IMR-90 (cell line): Measurements from ENCODE around the gene TTC21A. TPM values are rescaled to one million over a fixed set of nuclear protein-coding genes. Genes with fewer than 3 reads are reported as not detected.
A peak's percentile ranks its signal among the peaks of the same experiment; 100 is the strongest.

Experiments
- ATAC-seq: fragments of 200-7000 bp; cut with Tn5 transposase; 2 replicates; pipeline ENCODE4 v1.9.1; 2020; ENCODE audit warnings: low read depth, mild to moderate bottlenecking, moderate library complexity
- BruUV-seq: library from RNA; stranded (reverse); fragments of 400-500 nt; replicated peaks from 2 replicates; lab custom pipeline; 2021; lab: Mats Ljungman, UMichigan
- CTCF ChIA-PET: fragments of 300-600 bp; formaldehyde crosslinking; extraction: SDS; loops from one replicate; lab custom pipeline; 2021; ENCODE audit warnings: antibody characterized with exemption; lab: Yijun Ruan, JAX
- POLR2A ChIA-PET: fragments of 300-600 bp; sonication (Branson Sonifier 250); formaldehyde crosslinking; loops from one replicate; lab custom pipeline; 2022; ENCODE audit warnings: antibody characterized with exemption; ENCODE audit not compliant: unreplicated experiment; lab: Charles Lee
- DNase-seq: peaks from one replicate; pipeline ENCODE4 v3.0.0; 2013
- H2AFZ ChIP-seq: replicated peaks from 2 replicates; pipeline ENCODE3; 2013; ENCODE audit warnings: low read length, mild to moderate bottlenecking; ENCODE audit not compliant: poor library complexity
- H2AK5ac ChIP-seq: 2 replicates; pipeline ENCODE4 v1.6.1; 2013; ENCODE audit warnings: low read depth, low read length, inconsistent platforms
- H2AK9ac ChIP-seq: replicated peaks from 2 replicates; pipeline ENCODE3; 2013; ENCODE audit warnings: mild to moderate bottlenecking, low read depth, low read length, moderate library complexity; ENCODE audit not compliant: poor library complexity
- H2BK120ac ChIP-seq: 2 replicates; pipeline ENCODE4 v1.6.1; 2013; ENCODE audit warnings: low read depth, low read length, inconsistent platforms
- H2BK15ac ChIP-seq: 3 replicates; pipeline ENCODE4 v1.6.1; 2013; ENCODE audit warnings: low read depth, low read length, inconsistent platforms
- H2BK20ac ChIP-seq: 2 replicates; pipeline ENCODE4 v1.6.1; 2013; ENCODE audit warnings: low read depth, mild to moderate bottlenecking, inconsistent platforms, low read length, moderate library complexity
- H2BK5ac ChIP-seq: 2 replicates; pipeline ENCODE4 v1.6.1; 2013; ENCODE audit warnings: mild to moderate bottlenecking, low read depth, low read length, inconsistent platforms; ENCODE audit not compliant: poor library complexity, severe bottlenecking
- H3K14ac ChIP-seq: replicated peaks from 2 replicates; pipeline ENCODE4 v1.6.1; 2013; ENCODE audit warnings: low read depth, low read length, inconsistent platforms
- H3K18ac ChIP-seq: 2 replicates; pipeline ENCODE4 v1.6.1; 2013; ENCODE audit warnings: low read depth, low read length, control low read depth
- H3K23ac ChIP-seq: 2 replicates; pipeline ENCODE4 v1.6.1; 2013; ENCODE audit warnings: low read depth, low read length, inconsistent platforms
- H3K27ac ChIP-seq: 2 replicates; pipeline ENCODE4 v1.5.1; 2013; ENCODE audit warnings: mild to moderate bottlenecking, control low read depth, low read length; ENCODE audit not compliant: insufficient read depth
- H3K27me3 ChIP-seq: 2 replicates; pipeline ENCODE4 v1.6.1; 2013; ENCODE audit warnings: low read length; ENCODE audit not compliant: control insufficient read depth, insufficient read depth
- H3K36me3 ChIP-seq: 2 replicates; pipeline ENCODE4 v1.6.1; 2013; ENCODE audit warnings: low read length, mixed read lengths; ENCODE audit not compliant: control insufficient read depth, insufficient read depth
- H3K4ac ChIP-seq: 2 replicates; pipeline ENCODE4 v1.6.1; 2013; ENCODE audit warnings: low read depth, low read length, inconsistent platforms
- H3K4me1 ChIP-seq: 2 replicates; pipeline ENCODE4 v1.6.1; 2013; ENCODE audit warnings: low read length, mixed read lengths; ENCODE audit not compliant: control insufficient read depth, insufficient read depth
- H3K4me2 ChIP-seq: 2 replicates; pipeline ENCODE4 v1.6.1; 2013; ENCODE audit warnings: low read depth, mild to moderate bottlenecking, control low read depth, low read length, moderate library complexity
- H3K4me3 ChIP-seq: 2 replicates; pipeline ENCODE4 v1.5.1; 2013; ENCODE audit warnings: low read depth, mild to moderate bottlenecking, control low read depth, low read length, moderate library complexity; ENCODE audit not compliant: insufficient read depth
- H3K56ac ChIP-seq: 2 replicates; pipeline ENCODE4 v1.6.1; 2013; ENCODE audit warnings: low read length, inconsistent platforms; ENCODE audit not compliant: insufficient read depth; ENCODE audit errors: extremely low read depth
- H3K79me1 ChIP-seq, 2 experiments: 2 replicates each; pipeline ENCODE4 v1.6.1; 2013; ENCODE audit warnings: low read length in 2 of 2, inconsistent platforms in 1 of 2, low read depth in 1 of 2
- H3K9ac ChIP-seq: 2 replicates; pipeline ENCODE4 v1.6.1; 2013; ENCODE audit warnings: low read depth, low read length, control low read depth
- H3K9me1 ChIP-seq: 2 replicates; pipeline ENCODE4 v1.6.1; 2013; ENCODE audit warnings: low read length, inconsistent platforms; ENCODE audit not compliant: insufficient read depth
- H3K9me3 ChIP-seq: 2 replicates; pipeline ENCODE4 v1.6.1; 2013; ENCODE audit warnings: low read length; ENCODE audit not compliant: control insufficient read depth, insufficient read depth
- H4K20me1 ChIP-seq: 2 replicates; pipeline ENCODE4 v1.6.1; 2013; ENCODE audit warnings: low read length, inconsistent platforms; ENCODE audit not compliant: insufficient read depth
- H4K5ac ChIP-seq: 2 replicates; pipeline ENCODE4 v1.6.1; 2013; ENCODE audit warnings: mild to moderate bottlenecking, low read depth, low read length, control low read depth
- H4K8ac ChIP-seq, 2 experiments: 2 replicates each; pipeline ENCODE4 v1.6.1; 2013; ENCODE audit warnings: low read depth in 2 of 2, low read length in 2 of 2, control low read depth in 1 of 2, inconsistent platforms in 1 of 2
- H4K91ac ChIP-seq: 2 replicates; pipeline ENCODE4 v1.6.1; 2013; ENCODE audit warnings: low read depth, low read length, inconsistent platforms; ENCODE audit not compliant: insufficient read depth
- CTCF ChIP-seq: conservative IDR thresholded peaks from 2 replicates; pipeline ENCODE4 v1.5.1; 2012; ENCODE audit warnings: mild to moderate bottlenecking, low read depth, low read length, improper control_type of control experiment
- MXI1 ChIP-seq: IDR thresholded peaks from 2 replicates; pipeline ENCODE4 v1.6.1; 2012; ENCODE audit warnings: low read depth, mild to moderate bottlenecking, low read length, moderate library complexity, borderline replicate concordance
- SMC3 ChIP-seq: fragments of 150-350 bp; IDR thresholded peaks from 2 replicates; pipeline ENCODE4 v1.6.1; 2016; ENCODE audit warnings: low read depth, mild to moderate bottlenecking, antibody characterized with exemption, low read length, moderate library complexity
- WGBS, 2 experiments: methylation state at CpG; one replicate each; pipeline versions ENCODE4 v1.1.5 to v1.1.7; 2013; ENCODE audit warnings: missing lambda C conversion rate in 2 of 2; ENCODE audit not compliant: insufficient read length in 1 of 2; ENCODE audit errors: extremely low coverage in 2 of 2; 5-methylcytosine and 5-hydroxymethylcytosine counted together
- dilution Hi-C: fragments of 300-500 bp; cut with HindIII; formaldehyde crosslinking; loops from one replicate; pipeline ENCODE4 v1.14.3; 2018; ENCODE audit warnings: low sequenced_read_pairs; ENCODE audit not compliant: unreplicated experiment
- in situ Hi-C: fragments of 300-500 bp; cut with MboI; formaldehyde crosslinking; loops from 3 replicates; pipeline ENCODE4 v1.14.3; 2019; ENCODE audit warnings: low sequenced_read_pairs, inconsistent platforms, mixed read lengths
- intact Hi-C: fragments of 100-400 bp; cut with micrococcal nuclease; formaldehyde crosslinking; loops from 2 replicates; pipeline ENCODE4 v1.10.0; 2022
- polyA plus RNA-seq, 3 experiments: library from polyadenylated mRNA; depleted of rRNA; stranded (reverse); fragments of >200 nt; gene quantifications; 2 replicates each; pipeline ENCODE4 v1.2.3, GENCODE V29; 2012; ENCODE audit warnings: low replicate concordance in 1 of 3
- total RNA-seq: library from RNA; depleted of rRNA; stranded (reverse); fragments of >200 nt; gene quantifications from 2 replicates; pipeline ENCODE4 v1.2.3, GENCODE V29; 2012

Gene TTC21A
- total and polyA plus RNA-seq, 2 of the 4 experiments (the other 2 are of a cell fraction): 0.90 to 1.8 TPM

GRCh38 chr3:39106851-39107387 is 561 bp upstream of the TTC21A start:
- Histone ChIP-seq H2BK120ac (no peak overlapping the region; the same call in none of the 2 replicates), H2AK5ac (no peak overlapping the region), H2BK15ac (no peak overlapping the region), H3K27me3 (no peaks in the 10 kb centered on the region), H3K56ac (peak overlapping the region; percentile 43), H3K9me1 (peaks cover 8% of the 10 kb centered on the region), H2BK5ac (peak overlapping the region; percentile 74), H3K4ac (peak overlapping the region; percentile 52; the same call in 1 of the 2 replicates), H3K27ac (peak overlapping the region; percentile 81), H4K5ac (no peak overlapping the region), H3K4me2 (peak overlapping the region; percentile 82), H4K8ac (peak overlapping the region in 1 of 2 experiments; percentile 6; a peak in 1 of 4 replicates), H4K20me1 (peaks cover 44% of the 10 kb centered on the region), H2AFZ (peak overlapping the region; percentile 99), H3K36me3 (no peaks in the 10 kb centered on the region), H4K91ac (peak overlapping the region; percentile 6; the same call in 1 of the 2 replicates), H3K4me3 (peak overlapping the region; percentile 67), H3K9me3 (no peaks in the 10 kb centered on the region), H2AK9ac (peak overlapping the region; percentile 87), H3K14ac (peak overlapping the region; percentile 75), H3K79me1 (peaks cover 8 to 49% of the 10 kb centered on the region in 2 experiments; a peak in 3 of 4 replicates), H3K4me1 (peaks cover 4% of the 10 kb centered on the region; the same call in 1 of the 2 replicates), H3K18ac (no peak overlapping the region), H3K23ac (peak overlapping the region; percentile 85), H3K9ac (peak overlapping the region; percentile 84), H2BK20ac (no peak overlapping the region)
- TF ChIP-seq SMC3 (no peak), MXI1 (peak; percentile 55; the same call in 1 of the 2 replicates), CTCF (0 out of 2 replicates have a peak, but pooled peaks have one; percentile 9)
- dilution Hi-C loops (no loop called here), intact Hi-C loops (loop anchor here (1.0 to 5.0 kb wide), 5 partner anchors 44 to 275 kb away; partner anchors contain the start of gene SLC25A38), in situ Hi-C loops (no loop called here)
- CTCF ChIA-PET: interaction anchor here (1.0 to 1.4 kb wide), 3 partner anchors 15 to 181 kb away, joined by 3 to 10 read pairs (median 4); no protein-coding TSS in a partner anchor
- POLR2A ChIA-PET: interaction anchor here (0.5 kb wide), 1 partner anchor 212 kb away, joined by 10 read pairs; no protein-coding TSS in a partner anchor
- WGBS, 2 experiments: 0% methylated on average over 43 of the region's 55 CpGs; no CpG with 5 or more reads in 1 of the 2 experiments
- peak; percentile 50 for DNase-seq
- no TSS peak for BruUV-seq
- peak; percentile 71 for ATAC-seq
